Activated CD4-positive, alpha-beta T cell treated with anti-CD3 and anti-CD28 coated beads for 36 hours (primary cell): ENCODE measurements around the gene MTG2. TPM values are rescaled to one million over a fixed set of nuclear protein-coding genes. Genes with fewer than 3 reads are reported as not detected.

ENCODE experiments used
- ATAC-seq: fragments of 200-7000 bp; cut with Tn5 transposase; one replicate; pipeline ENCODE4 v1.10.0; 2021; ENCODE audit warnings: mild to moderate bottlenecking, moderate library complexity
- CTCF ChIA-PET: fragments of 350-600 bp; sonication (Branson Sonifier 250); formaldehyde crosslinking; loops from one replicate; lab custom pipeline; 2021; ENCODE audit warnings: antibody characterized with exemption; lab: Charles Lee
- POLR2A ChIA-PET: fragments of 350-600 bp; sonication (Branson Sonifier 250); formaldehyde crosslinking; loops from one replicate; lab custom pipeline; 2021; ENCODE audit warnings: antibody characterized with exemption, inconsistent platforms; lab: Charles Lee
- DNase-seq: peaks from one replicate; pipeline ENCODE4 v3.0.0-alpha.2; 2020
- H3K27ac Mint-ChIP-seq: one replicate; pipeline ENCODE4 v1.8.0; 2021; ENCODE audit warnings: mixed read lengths
- H3K27me3 Mint-ChIP-seq: one replicate; pipeline ENCODE4 v1.8.0; 2021; ENCODE audit warnings: mixed read lengths
- H3K36me3 Mint-ChIP-seq: one replicate; pipeline ENCODE4 v1.8.0; 2021; ENCODE audit warnings: low read depth, mixed read lengths
- H3K4me1 Mint-ChIP-seq: one replicate; pipeline ENCODE4 v1.8.0; 2021; ENCODE audit warnings: mixed read lengths
- H3K4me3 Mint-ChIP-seq: one replicate; pipeline ENCODE4 v1.8.0; 2021; ENCODE audit warnings: mild to moderate bottlenecking, moderate library complexity, mixed read lengths
- H3K9me3 Mint-ChIP-seq: one replicate; pipeline ENCODE4 v1.8.0; 2021; ENCODE audit warnings: low read depth, mixed read lengths
- intact Hi-C, 2 experiments: fragments of 100-400 bp; cut with DNase I in 1 of 2; cut with micrococcal nuclease in 1 of 2; formaldehyde crosslinking; loops; one replicate each; pipeline versions ENCODE4 v1.14.2 to v1.15.1; 2022 to 2024; cut with DNase I, micrococcal nuclease
- total RNA-seq, 2 experiments: library from RNA; stranded (reverse); gene quantifications; one replicate each; pipeline ENCODE4 v1.2.3, GENCODE V29; 2021

The MTG2 gene
- total RNA-seq, 2 experiments from 2014 or later: 38.0 to 44.9 TPM

DNA sequence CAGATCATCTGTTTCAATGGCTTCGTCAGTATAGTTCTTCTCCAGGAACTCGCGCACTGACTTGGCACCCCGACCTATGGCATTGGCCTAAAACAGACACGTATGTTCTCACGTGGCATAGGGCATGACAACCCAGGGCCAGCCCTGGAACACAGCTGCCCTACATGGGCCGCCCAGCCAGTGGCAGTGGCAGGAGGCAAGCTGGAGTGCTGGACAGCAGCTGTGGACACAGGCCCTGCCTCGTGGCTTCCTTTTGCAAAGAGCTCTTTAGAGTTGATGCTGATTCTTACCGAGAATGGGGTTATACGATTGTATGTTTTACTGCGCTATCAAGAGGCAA is 44.7 kb upstream of the MTG2 start:
- POLR2A ChIA-PET: interaction anchor here (0.6 to 0.8 kb wide), 2 partner anchors 12 to 125 kb away, joined by 3 to 14 read pairs; no protein-coding TSS in a partner anchor
- no peak for ATAC-seq

DNA sequence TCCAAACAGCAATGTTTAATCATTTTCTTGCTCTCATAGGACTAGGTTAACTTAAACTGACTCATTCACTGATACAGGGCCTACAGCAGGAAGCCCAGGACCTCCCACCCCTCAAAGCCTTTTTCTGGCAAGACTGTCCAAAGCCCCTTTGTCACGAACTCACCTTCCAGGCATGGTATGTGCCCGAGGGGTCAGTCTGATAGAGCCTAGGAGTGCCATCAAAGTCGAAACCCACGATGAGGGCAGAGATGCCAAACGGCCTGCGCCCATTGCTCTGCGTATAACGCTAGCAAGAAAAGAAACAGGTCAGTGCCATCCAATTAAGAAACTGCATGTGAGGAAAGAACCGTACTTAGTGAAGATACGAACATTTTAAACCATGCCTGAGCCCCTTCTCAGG is 43.9 kb upstream of the MTG2 start:
- H3K4me3 Mint-ChIP-seq: no peak overlapping the region
- H3K9me3 Mint-ChIP-seq: no peaks in the 10 kb centered on the region
- no peak overlapping the region for H3K27ac Mint-ChIP-seq
- ATAC-seq (no peak), DNase-seq (no peak)
- ChIA-PET CTCF (interaction anchor here (1.3 to 1.7 kb wide), 3 partner anchors 14 to 127 kb away, joined by 3 to 7 read pairs (median 7); no protein-coding TSS in a partner anchor), POLR2A (no interaction called here)
- intact Hi-C loops: loop anchor here in 1 of 2 experiments (5.0 kb wide), 1 partner anchor 112 kb away; no protein-coding TSS in a partner anchor
- peaks cover 62% of the 10 kb centered on the region for H3K36me3 Mint-ChIP-seq
- peaks cover 35% of the 10 kb centered on the region for H3K4me1 Mint-ChIP-seq
- no peaks in the 10 kb centered on the region for H3K27me3 Mint-ChIP-seq

More for the DNA sequence above, 44.7 kb upstream of the MTG2 start:
- Mint-ChIP-seq H3K27me3 (no peaks in the 10 kb centered on the region), H3K36me3 (peaks cover 67% of the 10 kb centered on the region), H3K4me1 (peaks cover 41% of the 10 kb centered on the region), H3K4me3 (no peak overlapping the region), H3K27ac (no peak overlapping the region), H3K9me3 (no peaks in the 10 kb centered on the region)
- no peak for DNase-seq
- intact Hi-C loops: loop anchor here in 1 of 2 experiments (5.0 kb wide), 1 partner anchor 111 kb away; no protein-coding TSS in a partner anchor
- CTCF ChIA-PET: interaction anchor here (0.9 to 1.7 kb wide), 8 partner anchors 9 to 127 kb away, joined by 3 to 8 read pairs (median 5); partner anchors contain the start of gene LSM14B

DNA sequence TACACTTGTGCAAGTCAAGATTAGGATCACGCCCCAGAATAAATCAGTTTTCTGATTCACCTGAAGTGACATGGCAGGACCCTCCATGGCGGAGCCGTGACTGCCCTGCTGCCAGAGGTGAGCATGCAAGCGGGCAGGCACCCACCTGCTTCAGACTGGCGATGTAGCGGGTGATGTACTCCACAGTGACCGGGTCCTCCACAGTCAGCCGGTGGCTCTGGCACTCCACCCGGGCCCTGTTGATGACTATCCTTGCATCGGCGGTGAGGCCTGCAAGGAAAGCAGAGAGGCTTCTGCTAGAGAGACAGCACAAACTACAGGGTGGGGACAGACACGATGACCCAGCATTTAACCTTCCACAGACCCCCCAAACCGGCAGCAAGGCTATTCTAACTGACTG is 43.2 kb upstream of the MTG2 start:
- POLR2A ChIA-PET: no interaction called here

DNA sequence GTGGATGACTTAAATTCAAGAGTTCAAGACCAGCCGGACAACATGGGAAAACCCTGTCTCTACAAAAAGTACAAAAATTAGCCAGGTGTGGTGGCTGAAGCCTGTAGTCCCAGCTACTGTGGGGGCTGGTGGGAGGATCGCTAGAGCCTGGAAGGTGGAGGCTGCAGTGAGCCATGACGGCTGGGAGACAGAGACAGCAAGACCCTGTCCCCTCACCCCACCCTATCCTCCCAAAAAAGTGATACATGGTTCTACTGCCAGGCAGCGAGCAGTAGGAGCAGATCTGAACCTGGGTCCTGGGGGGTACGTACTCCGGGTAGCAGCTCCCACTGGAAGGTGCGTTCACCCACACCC is 41.8 kb upstream of the MTG2 start:
- Mint-ChIP-seq H3K4me1 (peaks cover 49% of the 10 kb centered on the region), H3K9me3 (no peaks in the 10 kb centered on the region), H3K36me3 (peaks cover 56% of the 10 kb centered on the region), H3K27me3 (no peaks in the 10 kb centered on the region), H3K4me3 (peak overlapping the region; percentile 89), H3K27ac (peak overlapping the region; percentile 91)
- ATAC-seq (no peak), DNase-seq (no peak)
- intact Hi-C loops: loop anchor here in 1 of 2 experiments (5.0 kb wide), 2 partner anchors 361 to 786 kb away; partner anchors contain the start of gene DIDO1
- ChIA-PET CTCF (interaction anchor here (0.6 to 1.7 kb wide), 4 partner anchors 16 to 1050 kb away, joined by 4 to 7 read pairs (median 5); no protein-coding TSS in a partner anchor), POLR2A (interaction anchor here (0.5 to 2.3 kb wide), 2 partner anchors 48 to 75 kb away, joined by 4 to 9 read pairs; partner anchors contain the start of gene TAF4)

More for the DNA sequence above, 43.2 kb upstream of the MTG2 start:
- Mint-ChIP-seq H3K27me3 (no peaks in the 10 kb centered on the region), H3K4me3 (no peak overlapping the region), H3K27ac (peak overlapping the region; percentile 63), H3K4me1 (peaks cover 35% of the 10 kb centered on the region), H3K9me3 (no peaks in the 10 kb centered on the region), H3K36me3 (peaks cover 59% of the 10 kb centered on the region)
- CTCF ChIA-PET: interaction anchor here (1.0 kb wide), 1 partner anchor 73 kb away, joined by 3 read pairs; no protein-coding TSS in a partner anchor
- DNase-seq (no peak), ATAC-seq (no peak)
- intact Hi-C loops: loop anchor here (5.0 kb wide), 3 partner anchors 112 to 788 kb away; partner anchors contain the start of gene DIDO1 (in 1 of the 2)

DNA sequence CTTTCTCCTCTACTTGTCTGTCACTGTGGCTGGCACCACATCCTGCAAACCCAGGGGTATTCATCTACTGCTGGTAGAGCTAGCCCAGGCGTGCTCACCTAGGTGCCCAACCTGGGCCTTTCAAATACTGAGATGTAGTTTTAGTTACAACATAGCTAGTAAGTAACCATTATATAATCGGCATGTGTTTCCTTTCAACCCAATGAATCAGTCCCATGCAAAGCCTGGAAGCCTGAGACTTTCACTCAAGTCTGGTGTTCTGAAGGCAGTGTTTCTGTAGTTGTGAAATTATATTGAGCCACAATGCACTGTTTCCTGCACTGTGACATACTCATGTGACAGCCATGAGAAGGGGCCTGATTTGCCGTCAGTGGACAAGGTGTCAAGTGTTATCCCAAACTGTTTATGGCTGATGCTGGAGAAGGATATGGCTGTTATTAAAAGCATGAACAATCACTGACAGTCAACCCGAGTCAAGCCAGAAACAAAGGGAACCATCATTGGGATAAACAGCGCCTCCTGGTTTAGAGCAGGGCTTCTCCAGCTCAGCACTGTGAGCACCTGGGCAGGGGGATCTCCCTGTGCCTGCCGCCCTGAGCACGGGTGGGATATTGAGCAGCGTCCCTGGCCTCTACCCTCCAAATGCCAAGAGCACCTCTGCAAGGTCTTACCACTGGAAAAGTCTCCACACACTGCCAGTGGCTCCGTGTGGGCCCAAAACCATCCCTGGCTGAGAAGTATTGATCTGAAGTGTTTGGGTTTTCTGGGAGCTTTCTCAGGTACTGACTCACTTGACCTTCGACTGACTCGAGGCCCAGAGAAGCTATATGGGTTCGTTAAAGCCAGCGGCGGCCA is 41.2 kb upstream of the MTG2 start:
- DNase-seq: peak; percentile 50
- CTCF ChIA-PET: interaction anchor here (0.5 to 1.7 kb wide), 7 partner anchors 12 to 1049 kb away, joined by 3 to 7 read pairs (median 4); no protein-coding TSS in a partner anchor
- POLR2A ChIA-PET: interaction anchor here (0.5 to 2.3 kb wide), 3 partner anchors 15 to 75 kb away, joined by 3 to 9 read pairs (median 4); partner anchors contain the start of gene TAF4
- Mint-ChIP-seq H3K27ac (peak overlapping the region; percentile 91), H3K36me3 (peaks cover 49% of the 10 kb centered on the region), H3K9me3 (no peaks in the 10 kb centered on the region), H3K4me3 (peak overlapping the region; percentile 89), H3K27me3 (no peaks in the 10 kb centered on the region), H3K4me1 (peaks cover 52% of the 10 kb centered on the region)
- peak; percentile 23 for ATAC-seq
- intact Hi-C loops: loop anchor here (1.0 to 5.0 kb wide), 6 partner anchors 19 to 786 kb away; partner anchors contain the start of genes CABLES2 (in 1 of the 2), DIDO1 (in 1 of the 2), LSM14B (in 1 of the 2) and RPS21 (in 1 of the 2)

DNA sequence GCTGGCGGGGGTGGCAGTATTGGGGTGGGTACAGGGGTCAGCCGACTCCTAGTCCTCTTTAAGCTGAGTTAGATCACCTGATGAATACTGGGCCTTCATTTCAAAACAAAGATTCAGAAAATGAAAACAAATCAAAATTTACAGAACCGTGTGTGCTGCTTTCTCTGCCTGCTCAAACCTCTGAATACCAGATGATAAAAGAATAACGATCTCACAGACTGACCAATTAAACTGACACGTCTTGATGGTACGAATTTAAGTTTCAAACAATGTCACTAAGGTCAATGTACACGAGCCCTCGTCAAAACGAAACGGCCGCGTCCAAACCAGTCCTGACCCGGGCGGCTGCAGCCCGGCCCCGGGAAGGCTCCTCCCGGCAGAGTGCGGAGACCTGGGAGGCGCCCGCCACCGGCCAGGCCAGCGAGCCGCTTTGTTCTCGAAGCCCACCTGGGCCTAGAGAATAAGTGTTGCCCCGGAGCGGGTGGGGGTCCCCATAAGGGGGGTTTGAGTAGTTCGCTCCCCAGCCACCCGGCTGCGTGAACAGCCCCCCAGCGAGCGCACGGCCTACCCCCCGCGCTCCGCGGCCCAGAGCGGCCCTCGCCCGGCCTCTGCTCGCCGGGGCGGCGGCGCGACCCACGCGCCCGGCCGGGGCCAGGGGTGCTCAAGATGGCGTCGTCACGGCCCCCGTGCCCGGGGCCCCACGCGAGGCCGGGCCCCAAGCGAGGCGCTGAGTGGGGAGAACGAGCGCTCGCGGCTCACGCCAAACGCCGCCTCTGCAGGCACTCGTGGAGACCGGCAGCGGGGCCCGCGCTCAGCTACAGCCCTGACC is 40.4 kb upstream of the MTG2 start:
- ChIA-PET CTCF (interaction anchor here (0.5 to 1.7 kb wide), 4 partner anchors 13 to 125 kb away, joined by 3 to 6 read pairs (median 4); no protein-coding TSS in a partner anchor), POLR2A (interaction anchor here (1.5 to 2.3 kb wide), 2 partner anchors 14 to 76 kb away, joined by 3 to 9 read pairs; partner anchors contain the start of gene TAF4)
- Mint-ChIP-seq H3K4me1 (peaks cover 58% of the 10 kb centered on the region), H3K27me3 (no peaks in the 10 kb centered on the region), H3K27ac (peak overlapping the region; percentile 91), H3K36me3 (peaks cover 43% of the 10 kb centered on the region), H3K9me3 (no peaks in the 10 kb centered on the region), H3K4me3 (peak overlapping the region; percentile 89)
- peak; percentile 0 for ATAC-seq
- DNase-seq: peak; percentile 26
- intact Hi-C loops: loop anchor here (1.0 to 5.0 kb wide), 11 partner anchors 20 to 785 kb away; partner anchors contain the start of genes LSM14B (in 2 of the 2), OSBPL2 (in 2 of the 2), ADRM1 (in 1 of the 2) and CABLES2 (in 1 of the 2)

DNA sequence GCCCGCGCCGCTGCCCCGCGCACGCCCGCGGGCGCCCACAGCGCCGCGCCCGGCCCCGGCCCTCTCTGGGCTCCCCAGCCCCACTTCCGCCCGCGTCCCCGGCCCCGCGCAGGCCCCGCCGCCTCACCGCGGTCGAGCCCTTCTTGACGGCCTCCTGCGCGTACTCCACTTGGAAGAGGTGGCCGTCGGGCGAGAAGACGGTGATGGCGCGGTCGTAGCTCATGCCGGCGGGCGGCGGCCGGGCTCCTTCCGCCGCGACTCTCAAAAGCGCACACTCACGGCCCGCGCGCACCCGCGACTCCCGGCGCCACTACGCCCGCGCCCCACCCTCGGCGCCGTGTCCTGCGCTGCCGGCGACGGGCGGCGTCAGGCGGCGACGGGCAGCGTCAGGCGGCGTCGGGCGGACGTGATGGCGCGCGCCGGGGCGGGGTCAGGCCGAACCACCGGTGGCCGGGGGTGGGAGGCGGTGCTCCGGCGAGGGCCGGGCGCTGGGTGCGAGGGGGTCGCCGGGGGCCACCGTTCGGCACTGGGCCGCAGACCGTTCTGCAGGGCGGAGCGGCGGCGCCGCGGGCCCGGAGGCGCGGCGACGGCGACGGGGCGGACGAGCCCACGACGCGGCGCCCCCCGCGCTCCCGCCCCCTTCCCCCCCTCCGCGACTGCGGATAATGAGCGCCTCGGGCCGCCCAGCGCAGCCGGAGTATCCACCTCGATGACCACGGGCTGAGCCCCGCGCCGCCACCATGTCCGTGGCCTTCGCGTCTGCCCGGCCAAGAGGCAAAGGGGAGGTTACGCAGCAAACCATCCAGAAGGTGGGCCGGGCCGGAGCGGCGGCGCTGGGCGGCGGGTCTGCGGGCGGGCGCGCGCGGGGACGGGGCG is 39.5 kb upstream of the MTG2 start, which contains the start of the genes PSMA7 and SS18L1:
Gene PSMA7 (minus strand): TSS at position 314 of the 876 bp plus-strand sequence. CDS start 91 bp downstream, at position 223.
Gene SS18L1 (plus strand): TSS at position 689 of the 876 bp plus-strand sequence. CDS start 52 bp downstream, at position 741.
- H3K27ac Mint-ChIP-seq: peak within 1 kb of the TSS; percentile 91
- H3K4me1 Mint-ChIP-seq: peaks cover 61% of the 10 kb centered on the region
- peak; percentile 87 for ATAC-seq
- H3K27me3 Mint-ChIP-seq: no peaks in the 10 kb centered on the region
- POLR2A ChIA-PET: interaction anchor here (0.6 to 2.3 kb wide), 3 partner anchors 13 to 77 kb away, joined by 3 to 9 read pairs (median 3); partner anchors contain the start of gene TAF4
- CTCF ChIA-PET: no interaction called here
- intact Hi-C loops: loop anchor here (1.0 to 5.0 kb wide), 11 partner anchors 21 to 784 kb away; partner anchors contain the start of genes OSBPL2 (in 2 of the 2), ADRM1 (in 1 of the 2), CABLES2 (in 1 of the 2) and DIDO1 (in 1 of the 2)
- peak; percentile 92 for DNase-seq
- H3K9me3 Mint-ChIP-seq: no peaks in the 10 kb centered on the region
- peak within 1 kb of the TSS; percentile 89 for H3K4me3 Mint-ChIP-seq
- peaks cover 35% of the 10 kb centered on the region for H3K36me3 Mint-ChIP-seq

DNA sequence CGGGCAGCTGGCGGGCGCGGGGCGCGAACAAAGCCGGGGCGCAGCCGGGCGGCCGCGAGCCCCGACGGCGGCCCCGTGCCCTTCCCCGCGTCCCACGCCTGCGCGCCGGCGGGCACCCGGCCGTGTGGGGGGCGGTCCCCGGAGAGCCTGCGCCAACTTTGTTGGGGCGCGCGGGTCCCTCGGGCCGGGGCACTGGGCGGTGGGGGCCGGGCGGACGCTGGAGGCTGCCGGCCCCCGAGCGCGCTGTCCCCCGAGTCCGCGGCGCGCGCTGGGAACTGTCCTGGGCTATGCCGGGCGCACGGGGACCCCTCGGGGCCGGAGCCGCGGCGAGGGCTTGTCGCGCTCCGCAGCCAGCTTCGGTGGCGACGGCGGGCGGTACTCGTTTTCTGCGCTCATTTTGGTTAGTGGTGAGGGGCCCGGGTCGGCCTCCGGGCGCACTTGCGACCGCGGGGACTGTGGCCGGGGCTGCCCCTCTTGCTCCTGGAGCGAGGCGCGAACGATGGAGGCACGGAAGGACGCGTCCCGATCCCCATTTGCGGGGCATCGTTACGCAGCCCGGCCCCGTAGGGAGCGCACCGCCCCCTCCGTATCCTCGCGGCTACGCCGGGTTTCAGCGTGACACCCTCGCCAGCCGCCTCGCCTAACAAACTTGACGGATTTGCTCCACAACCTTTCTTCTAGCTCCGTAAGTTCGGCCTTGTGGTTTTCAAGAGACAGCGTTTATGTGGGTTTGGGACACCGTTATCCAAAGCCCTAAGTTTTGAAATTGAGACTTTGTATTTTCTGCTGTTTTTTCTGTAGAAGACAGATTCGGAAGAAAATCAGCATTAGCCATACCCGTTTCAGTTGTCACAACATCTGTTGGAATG is 38.6 kb upstream of the MTG2 start:
- Mint-ChIP-seq H3K4me1 (peaks cover 58% of the 10 kb centered on the region), H3K9me3 (no peaks in the 10 kb centered on the region), H3K27ac (peak overlapping the region; percentile 70), H3K4me3 (peak overlapping the region; percentile 75), H3K36me3 (peaks cover 27% of the 10 kb centered on the region), H3K27me3 (no peaks in the 10 kb centered on the region)
- DNase-seq (peak; percentile 81), ATAC-seq (peak; percentile 31)
- intact Hi-C loops: loop anchor here (1.0 to 5.0 kb wide), 11 partner anchors 22 to 783 kb away; partner anchors contain the start of genes OSBPL2 (in 2 of the 2), ADRM1 (in 1 of the 2), CABLES2 (in 1 of the 2) and DIDO1 (in 1 of the 2)
- POLR2A ChIA-PET: interaction anchor here (0.6 to 0.9 kb wide), 3 partner anchors 15 to 24 kb away, joined by 3 read pairs; no protein-coding TSS in a partner anchor
- CTCF ChIA-PET: interaction anchor here (1.5 to 1.9 kb wide), 2 partner anchors 8 to 134 kb away, joined by 5 to 9 read pairs; no protein-coding TSS in a partner anchor
